HG03135 (cell line): ENCODE results near the gene MTG2.

Source experiments
- ATAC-seq: cut with Tn5 transposase; IDR thresholded peaks from one replicate; pipeline ENCODE4 v1.9.1; 2021; ENCODE audit warnings: mild to moderate bottlenecking, moderate library complexity; ENCODE audit not compliant: unreplicated experiment

Gene MTG2

DNA sequence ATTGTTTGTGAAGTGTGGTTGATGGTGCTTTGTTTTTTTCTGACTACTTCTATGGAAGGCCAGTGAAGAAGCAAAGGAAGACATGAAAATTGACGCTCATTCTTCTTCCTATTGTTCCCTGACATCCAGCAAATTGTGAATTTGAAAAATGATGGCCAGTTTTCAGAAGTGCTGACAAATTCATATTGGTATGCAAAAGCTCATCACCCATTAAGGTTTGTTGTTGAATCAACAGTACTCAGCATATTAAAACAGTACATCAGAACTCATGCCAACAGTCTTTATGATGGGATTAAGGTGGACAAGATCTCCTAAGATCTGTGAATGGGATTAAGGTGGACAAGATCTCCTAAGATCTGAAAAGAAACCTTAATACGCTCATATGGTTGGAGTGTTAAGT, 1.0 kb upstream of the MTG2 start:
- no peak for ATAC-seq

DNA sequence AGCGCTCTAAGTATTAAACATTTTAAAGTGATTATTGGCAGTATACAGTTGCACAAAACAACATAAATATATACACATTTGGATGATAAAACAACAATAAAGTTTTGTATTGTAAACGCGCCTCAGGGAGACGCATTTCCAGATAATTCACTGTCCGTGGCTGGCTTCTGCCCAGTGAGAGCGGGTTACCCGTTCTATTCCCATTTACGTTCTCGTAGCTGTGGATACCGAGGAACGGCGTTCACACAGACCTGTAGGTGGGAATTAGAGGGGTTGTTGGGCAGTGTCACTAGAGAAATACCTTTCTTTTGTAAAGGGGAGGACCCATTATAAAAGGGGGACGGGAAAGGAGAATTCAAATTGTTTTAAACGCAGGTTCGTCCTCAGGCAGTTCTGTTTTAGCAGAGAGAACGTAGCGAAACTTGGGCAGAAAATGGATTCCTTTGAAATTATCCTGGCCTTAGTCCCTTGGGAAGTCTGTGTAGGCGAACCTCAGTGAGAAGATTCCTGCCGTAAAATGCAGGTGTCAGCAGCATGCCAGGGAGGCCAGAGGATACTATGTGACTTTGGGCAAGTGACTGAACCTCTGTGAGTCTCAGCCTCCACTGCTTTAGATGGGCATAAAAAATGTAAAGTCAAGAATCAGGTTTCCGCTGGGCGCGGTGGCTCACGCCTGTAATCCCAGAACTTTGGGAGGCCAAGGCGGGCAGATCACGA, 756 bp downstream of the MTG2 start:
- ATAC-seq: no peak

DNA sequence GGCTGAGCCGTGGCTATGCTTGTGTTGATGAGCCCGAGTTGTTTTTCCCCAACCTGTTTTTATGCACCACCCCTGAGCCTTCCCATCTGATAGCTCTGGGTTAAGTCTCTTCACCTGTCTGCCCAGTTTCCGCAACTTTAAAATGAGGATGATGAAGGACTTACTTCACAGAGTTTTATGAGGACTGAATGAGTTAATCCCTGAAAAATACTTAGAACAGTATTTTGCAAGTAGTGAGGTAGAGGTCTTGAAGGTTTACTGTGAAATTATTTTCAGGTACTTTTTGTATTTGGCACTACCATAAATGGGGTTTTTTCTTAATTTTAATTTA, 3.2 kb downstream of the MTG2 start:
- no peak for ATAC-seq

DNA sequence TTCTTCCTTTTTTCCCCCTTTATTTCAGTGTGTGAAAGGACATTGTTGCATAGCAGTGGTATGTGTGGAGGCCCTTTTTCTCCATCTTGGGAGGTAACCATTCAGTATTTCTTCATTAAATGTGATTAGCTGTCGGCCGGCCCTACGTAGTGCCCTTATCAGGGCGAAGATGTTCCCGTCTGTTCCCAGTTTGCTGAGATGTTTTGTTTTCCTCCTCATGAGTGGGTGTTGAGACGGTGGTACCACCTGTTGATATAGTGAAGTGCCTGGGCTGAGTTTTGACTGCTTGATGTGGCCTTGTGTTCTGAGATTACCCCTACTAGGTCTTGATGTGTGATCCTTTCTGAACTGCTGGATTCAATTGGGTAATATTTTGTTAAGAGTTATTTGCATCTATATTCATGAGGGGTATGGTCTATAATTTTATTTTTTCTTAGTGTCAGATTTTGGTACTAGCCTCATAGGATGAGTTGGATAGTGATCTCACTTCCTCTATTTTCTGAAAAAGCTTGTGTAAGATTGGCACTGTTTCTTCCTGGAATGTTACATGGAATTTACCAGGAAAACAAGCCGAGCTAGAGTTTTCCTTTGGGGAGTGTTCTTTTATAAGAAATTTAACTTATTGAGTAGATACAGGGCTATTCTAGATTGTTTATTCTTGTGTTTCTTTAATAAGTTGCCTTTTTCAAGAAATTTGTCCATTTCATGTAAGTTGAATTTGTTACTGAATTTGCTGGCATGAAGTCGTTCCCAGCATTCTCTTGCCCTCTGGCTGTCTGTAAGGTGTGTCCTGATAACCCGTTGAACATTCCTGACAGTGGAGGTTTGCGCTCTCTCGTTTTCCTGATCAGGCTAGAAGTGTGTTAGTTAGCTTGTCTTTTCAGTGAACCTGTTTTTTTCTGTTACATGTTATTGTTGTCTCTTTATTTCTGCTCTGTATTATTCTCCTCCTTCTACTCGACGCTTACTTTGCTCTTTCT, 4.3 kb downstream of the MTG2 start:
- ATAC-seq: no peak

GRCh38 chr20:62190639-62191411, 8.0 kb downstream of the MTG2 start:
- no peak for ATAC-seq

DNA sequence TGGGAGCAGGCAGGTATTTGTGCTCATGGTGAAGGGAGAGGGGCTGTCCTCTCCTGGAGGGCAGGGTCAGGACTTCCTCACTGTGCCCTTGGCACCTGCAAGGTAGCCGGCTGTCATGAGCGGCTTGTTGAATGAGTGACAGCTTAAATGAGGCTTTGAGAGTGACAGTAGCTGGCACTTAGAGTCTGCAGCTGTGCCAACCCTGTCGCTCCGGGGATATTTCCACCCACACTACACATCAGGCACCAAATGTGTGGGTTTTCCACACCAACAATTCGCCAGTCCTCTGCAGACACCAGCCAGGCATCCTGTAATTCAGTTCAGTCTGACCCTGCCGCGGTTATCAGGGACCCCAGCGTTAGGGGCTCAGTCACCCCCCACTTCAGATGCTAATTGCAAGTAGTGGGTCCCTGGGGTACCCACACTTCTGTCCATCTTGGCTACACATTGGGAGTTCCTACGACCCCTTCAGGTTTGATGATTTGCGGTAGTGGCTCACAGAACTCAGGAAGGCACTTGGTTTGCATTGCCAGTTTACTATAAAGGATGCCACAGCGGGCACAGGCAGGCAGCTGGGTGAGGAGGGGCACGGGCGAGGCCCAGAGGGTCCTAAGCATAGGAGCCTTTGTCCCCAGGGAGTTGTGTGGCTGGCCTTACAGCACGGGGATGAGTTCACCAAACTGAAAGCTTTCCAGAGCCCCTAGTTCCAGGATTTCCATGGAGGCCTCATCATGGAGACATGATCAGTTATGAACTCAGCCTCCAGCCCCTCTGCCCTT, 9.1 kb downstream of the MTG2 start:
- no peak for ATAC-seq

- ATAC-seq: no peak
Measured at GRCh38 chr20:62192635-62193034, 9.8 kb downstream of the MTG2 start.

DNA sequence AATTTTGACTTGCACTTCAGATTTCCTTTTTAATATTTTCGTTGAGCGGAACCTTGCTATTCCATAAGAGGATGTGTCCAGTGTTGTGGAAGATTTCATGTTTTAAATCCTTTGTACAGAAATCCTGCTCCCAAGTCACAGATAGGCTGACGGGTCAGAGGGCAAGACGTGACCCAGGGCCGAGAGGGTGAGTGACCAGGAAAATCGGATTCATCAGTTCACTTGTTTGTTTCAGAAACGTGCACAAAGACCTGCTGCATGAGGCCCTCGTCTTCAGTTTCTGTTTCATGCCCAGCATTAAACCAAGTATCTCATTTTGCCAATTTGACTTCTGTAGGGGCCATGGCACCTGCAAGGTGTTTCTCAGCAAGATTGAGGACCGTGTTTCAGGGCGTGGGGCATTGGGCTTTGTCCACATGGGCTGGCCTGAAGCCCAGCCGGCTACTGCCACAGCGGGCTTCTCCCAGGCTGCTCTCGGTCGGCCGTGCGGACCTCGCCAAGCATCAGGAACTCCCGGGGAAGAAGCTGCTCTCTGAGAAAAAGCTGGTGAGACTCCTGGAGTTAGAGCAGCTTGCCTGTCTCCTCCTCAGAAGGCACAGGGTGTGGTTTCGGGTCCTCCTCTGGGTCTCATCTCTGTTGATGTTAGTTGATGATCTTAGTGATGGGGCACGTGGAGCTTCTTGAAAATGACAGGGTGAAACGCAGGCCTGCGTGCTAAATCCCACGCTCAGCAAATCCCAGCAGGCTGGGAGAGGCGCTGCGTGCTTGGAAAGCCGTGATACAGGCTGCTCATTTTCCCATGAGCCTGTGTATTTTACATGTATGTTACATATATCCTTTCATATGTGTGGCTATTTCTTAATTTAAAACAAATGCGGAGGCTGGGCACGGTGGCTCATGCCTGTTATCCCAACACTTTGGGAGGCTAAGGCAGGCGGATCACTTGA, 10.5 kb downstream of the MTG2 start:
- no peak for ATAC-seq

GRCh38 chr20:62195075-62195405, 12.2 kb downstream of the MTG2 start:
- no peak for ATAC-seq

- no peak for ATAC-seq
Measured at GRCh38 chr20:62195736-62196135, 12.9 kb downstream of the MTG2 start.

DNA sequence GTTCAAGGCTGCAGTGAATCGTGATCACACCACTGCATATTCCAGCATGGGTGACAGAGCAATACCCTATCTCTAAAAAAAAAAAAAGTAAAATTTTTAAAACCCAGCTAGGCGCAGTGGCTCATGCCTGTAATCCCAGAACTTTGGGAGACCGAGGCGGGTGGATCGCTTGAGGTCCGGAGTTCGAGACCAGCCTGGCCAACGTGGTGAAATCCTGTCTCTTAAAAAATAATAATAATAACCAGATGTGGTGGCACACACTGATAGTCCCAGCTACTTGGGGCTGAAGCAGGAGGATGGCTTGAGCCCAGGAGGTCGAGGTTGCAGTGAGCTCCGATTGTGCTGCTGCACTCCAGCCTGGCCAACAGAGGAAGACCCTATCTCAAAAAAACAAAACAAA, 13.5 kb downstream of the MTG2 start:
- no peak for ATAC-seq

DNA sequence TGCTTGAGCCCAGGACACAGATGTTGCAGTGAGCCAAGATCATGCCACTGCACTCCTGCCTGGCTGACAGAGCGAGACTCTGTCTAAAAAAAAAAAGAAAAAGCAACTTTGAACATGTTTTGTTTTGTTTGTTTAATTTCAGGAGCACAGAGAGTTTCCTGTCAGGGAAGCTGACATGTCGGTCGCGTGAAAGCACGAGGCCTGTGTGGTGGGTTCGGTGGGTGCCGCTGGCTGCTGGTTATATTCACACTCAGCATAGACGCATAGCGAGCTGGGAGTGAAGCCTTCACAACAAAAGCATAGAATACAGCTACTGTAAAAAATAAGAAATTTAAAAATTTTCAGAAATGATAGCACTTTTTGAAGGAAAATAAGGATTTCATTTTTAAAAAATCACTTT, 14.5 kb downstream of the MTG2 start:
- no peak for ATAC-seq

GRCh38 chr20:62197801-62198200, 15.0 kb downstream of the MTG2 start:
- no peak for ATAC-seq

GRCh38 chr20:62198496-62198895, 15.7 kb downstream of the MTG2 start:
- ATAC-seq: no peak

DNA sequence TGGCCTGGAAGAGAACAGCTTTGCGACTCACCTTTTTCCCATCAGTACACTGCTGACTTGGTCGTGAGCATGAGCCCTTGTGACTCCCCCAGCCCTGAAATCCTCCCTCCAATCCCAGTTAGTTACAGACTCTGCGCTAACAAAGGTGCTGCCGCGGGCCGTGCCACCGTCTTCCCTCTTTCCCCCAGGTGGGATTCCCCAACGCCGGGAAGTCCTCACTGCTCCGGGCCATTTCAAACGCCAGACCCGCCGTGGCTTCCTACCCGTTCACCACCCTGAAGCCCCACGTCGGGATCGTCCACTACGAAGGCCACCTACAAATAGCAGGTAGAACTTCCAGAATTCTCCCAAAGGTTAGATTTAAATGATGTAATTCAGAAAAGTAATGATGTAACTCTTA, 16.1 kb downstream of the MTG2 start:
- no peak for ATAC-seq

DNA sequence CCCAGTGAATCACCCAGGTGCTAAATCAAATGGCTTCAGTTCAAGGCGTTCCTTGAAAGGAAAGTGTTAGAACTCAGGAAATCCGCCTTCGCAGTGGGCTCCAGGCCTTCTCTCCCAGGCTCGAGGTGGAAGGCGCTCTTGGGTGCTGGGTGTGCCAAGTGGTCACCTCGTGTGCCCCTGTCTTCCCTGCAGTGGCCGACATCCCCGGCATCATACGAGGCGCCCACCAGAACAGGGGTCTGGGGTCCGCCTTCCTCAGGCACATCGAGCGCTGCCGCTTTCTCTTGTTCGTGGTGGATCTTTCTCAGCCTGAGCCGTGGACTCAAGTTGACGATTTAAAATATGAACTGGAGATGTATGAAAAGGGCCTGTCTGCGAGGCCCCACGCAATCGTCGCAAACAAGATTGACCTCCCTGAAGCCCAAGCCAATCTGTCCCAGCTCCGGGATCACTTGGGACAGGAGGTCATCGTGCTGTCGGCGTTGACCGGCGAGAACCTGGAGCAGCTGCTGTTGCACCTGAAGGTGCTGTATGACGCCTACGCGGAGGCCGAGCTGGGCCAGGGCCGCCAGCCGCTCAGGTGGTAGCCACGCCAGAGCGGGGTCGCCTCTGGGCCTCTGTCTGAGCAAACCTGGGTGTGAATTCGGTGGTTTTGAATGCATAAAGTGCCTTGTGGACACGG, 17.8 kb downstream of the MTG2 start:
- no peak for ATAC-seq

GRCh38 chr20:62201173-62202082, 18.6 kb downstream of the MTG2 start:
- peak; percentile 58 for ATAC-seq

GRCh38 chr20:62202083-62202395, 19.2 kb downstream of the MTG2 start:
- no peak for ATAC-seq
